GM12875 (cell line): ENCODE measurements around the gene AGAP1.

Experiments used
- H3K4me3 ChIP-seq: one replicate; pipeline ENCODE4 v1.5.1; 2011; ENCODE audit warnings: low read depth, low read length, control low read depth
- TF ChIP-seq, protein P1 (sequence below): IDR thresholded peaks from 2 replicates; pipeline ENCODE4 v1.5.1; 2011; ENCODE audit warnings: low read depth, mild to moderate bottlenecking, control low read depth, inconsistent platforms, low read length, moderate library complexity, borderline replicate concordance; ENCODE audit not compliant: insufficient read depth

The AGAP1 gene

DNA sequence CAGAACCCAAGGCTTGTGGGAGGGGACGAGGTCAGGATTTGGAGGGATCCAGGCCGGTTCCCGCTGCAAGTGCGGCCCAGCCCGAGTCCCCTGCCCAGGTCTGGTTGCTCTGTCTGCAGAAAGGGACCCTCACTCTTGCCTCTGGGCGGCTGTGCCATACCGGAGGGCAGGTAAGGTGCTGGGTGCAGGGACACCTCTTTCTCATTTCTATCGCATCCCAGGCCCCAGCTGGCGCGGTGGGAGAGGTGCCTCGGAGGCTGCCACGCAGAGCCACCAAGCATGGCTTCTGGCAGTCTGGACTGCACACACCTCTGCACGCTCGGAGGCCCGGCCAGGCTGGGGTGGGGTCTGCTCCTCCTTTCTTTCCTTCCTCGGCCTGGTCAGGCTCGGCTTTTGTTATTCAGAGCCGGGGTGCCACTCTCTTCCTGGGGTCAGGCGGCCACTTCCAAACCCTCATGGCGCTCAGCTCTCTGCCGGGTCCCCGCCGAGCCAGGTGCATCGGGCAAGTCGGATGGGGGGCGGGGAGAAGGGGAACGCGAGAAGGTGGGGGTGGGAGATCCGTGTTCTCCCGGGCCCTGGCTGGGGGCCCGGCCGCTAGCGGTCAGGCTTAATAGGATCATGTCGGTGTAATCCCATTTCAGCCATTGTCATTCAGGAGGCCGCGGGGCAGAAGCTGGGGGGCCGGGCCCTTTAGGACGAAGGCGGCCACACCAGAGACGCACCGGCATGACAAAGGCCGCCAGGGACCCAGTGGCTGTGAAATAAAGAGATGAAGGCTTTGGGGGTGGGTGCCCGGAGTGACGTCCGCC lies 665.3 kb downstream of the AGAP1 start:
- TF ChIP-seq, protein P1, sequence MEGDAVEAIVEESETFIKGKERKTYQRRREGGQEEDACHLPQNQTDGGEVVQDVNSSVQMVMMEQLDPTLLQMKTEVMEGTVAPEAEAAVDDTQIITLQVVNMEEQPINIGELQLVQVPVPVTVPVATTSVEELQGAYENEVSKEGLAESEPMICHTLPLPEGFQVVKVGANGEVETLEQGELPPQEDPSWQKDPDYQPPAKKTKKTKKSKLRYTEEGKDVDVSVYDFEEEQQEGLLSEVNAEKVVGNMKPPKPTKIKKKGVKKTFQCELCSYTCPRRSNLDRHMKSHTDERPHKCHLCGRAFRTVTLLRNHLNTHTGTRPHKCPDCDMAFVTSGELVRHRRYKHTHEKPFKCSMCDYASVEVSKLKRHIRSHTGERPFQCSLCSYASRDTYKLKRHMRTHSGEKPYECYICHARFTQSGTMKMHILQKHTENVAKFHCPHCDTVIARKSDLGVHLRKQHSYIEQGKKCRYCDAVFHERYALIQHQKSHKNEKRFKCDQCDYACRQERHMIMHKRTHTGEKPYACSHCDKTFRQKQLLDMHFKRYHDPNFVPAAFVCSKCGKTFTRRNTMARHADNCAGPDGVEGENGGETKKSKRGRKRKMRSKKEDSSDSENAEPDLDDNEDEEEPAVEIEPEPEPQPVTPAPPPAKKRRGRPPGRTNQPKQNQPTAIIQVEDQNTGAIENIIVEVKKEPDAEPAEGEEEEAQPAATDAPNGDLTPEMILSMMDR, result no peak
- no peak overlapping the region for H3K4me3 ChIP-seq

- H3K4me3 ChIP-seq, result no peak overlapping the region
- TF ChIP-seq, protein P1, result no peak
Measured at GRCh38 chr2:236159778-236160170, 665.9 kb downstream of the AGAP1 start.

DNA sequence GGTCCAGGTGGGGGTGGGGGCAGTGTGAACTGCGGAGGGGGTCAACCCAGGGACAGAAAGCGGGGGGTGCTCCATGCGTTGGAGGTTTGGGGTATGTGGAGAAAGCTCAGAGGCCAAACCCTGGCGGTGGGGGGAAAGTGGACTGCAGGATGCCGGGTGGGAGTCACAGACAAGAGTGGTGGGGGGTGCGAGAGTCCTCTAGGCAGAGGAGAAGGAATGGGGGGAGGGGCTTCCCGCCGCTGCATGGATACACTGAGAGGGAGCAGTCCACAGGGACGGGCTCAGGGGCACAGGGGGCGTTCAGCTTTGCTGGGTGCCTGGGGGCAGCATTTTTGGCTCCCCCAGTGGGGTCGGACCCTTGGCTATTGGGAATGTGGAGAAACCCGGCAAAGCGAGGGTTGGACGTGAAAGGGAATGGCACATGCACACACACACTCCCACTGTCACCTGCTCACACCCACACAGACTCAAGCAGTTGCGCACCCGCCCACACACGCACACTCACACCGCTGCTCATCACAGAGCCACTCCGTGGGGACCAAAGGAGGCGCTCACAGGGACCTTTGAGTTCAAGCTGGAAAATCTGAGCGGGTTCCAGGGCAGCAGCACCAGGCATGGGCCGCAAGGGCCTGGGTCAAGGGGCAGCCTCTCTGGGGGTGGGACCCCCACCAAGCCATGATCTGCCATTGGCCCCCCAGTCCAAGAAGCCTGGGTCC lies 666.7 kb downstream of the AGAP1 start:
- TF ChIP-seq, protein P1, result no peak
- H3K4me3 ChIP-seq, result no peak overlapping the region

DNA sequence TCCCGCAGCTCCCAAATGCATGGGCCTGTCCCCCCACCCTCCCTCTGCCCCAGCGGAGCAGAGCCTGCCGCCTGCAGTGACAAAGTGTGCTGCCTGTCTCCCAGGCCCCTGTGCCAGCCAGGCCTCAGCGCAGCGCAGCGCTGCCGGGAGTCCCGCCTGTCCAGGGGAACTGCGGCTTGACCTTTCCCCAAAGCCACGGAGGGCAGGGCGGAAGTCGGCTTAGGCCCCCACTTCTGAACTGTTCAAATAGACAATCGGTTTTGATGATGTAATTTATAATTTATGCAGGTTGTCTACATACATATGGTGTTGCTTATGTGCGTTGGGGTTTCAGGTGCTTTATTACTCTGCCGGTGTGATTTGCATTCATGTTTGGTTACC lies 667.2 kb downstream of the AGAP1 start:
- TF ChIP-seq, protein P1, result no peak
- no peak overlapping the region for H3K4me3 ChIP-seq

DNA sequence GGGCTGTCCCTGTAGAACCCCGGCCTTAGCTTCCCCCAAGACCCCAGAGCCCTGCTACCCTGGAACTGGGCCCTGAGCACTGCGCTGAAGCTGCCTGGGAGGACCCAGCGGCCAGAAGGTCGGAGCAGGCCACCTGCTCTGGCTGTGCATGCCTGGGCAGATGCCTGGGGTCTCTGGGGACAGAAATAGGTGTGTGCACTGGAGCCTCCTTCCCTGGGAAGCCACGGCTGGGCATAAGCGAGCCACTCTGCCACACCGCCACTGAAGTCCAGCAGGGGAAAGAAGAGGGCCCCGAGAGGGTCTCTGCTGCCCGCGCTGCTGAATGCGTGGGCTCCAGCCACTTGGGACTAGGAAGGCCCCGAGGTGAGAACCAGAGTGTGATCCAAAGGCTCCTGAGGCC lies 667.7 kb downstream of the AGAP1 start:
- no peak overlapping the region for H3K4me3 ChIP-seq
- TF ChIP-seq, protein P1, result no peak

DNA sequence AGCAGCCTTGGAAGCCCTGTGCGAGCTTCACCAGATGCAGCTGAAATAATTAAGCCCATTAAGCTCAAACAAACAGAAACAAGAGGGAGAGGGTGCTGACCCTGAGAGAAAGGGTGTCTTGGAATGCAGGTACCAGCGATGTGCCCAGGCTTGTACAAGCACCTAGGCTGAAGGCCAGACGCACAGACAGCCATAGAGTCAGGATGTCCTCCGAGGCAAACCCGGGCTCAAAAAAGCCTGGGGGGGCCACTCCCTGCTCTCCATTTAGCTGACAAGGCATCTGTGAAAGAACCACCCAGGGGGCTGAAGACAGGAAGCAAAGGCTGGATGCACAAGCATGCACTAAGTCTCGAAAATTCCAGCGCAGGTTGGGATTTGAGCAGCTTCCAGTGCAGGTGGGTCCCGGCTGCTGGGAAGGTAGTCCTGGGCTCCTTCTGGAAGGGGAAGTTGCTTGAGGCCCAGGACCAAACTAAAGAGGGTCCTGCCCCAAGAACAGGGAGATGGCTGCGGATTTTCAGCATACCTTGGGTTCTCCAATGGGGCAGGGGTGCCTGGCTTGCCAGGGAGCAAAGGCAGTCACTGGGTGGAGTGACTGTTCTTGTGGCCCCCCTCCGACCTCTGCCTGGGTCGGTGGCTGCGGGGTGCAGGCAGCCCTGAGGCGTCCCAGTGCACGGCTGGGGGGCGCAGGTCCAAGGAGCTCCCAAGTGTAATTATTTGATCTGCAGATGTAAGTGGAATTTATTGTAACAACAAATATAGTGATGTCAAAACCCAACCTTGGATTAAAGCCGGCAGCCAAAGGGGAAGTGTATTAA lies 668.4 kb downstream of the AGAP1 start:
- H3K4me3 ChIP-seq, result no peak overlapping the region
- TF ChIP-seq, protein P1, result no peak
